ENCODE results near the gene SUSD6.
"Not testable (repeated sequence)": the region's sequence is repeated elsewhere in the genome, so short reads cannot be mapped to it uniquely, and the experiment has no call there.

Gene SUSD6

GRCh38 chr14:69620981-69621380 lies 9.6 kb downstream of the SUSD6 start:
- no peak for DNase-seq (ENCODE audit: low read depth in 2 of 2)

- no peak for DNase-seq (ENCODE audit: low read depth in 2 of 2)
These were observed 12.7 kb downstream of the SUSD6 start for GRCh38 chr14:69624136-69624535.

GRCh38 chr14:69625299-69626131 lies 14.1 kb downstream of the SUSD6 start:
- peak; percentile 66 to 69 for DNase-seq (ENCODE audit: low read depth in 2 of 2)

GRCh38 chr14:69626132-69626500 lies 14.7 kb downstream of the SUSD6 start:
- DNase-seq (ENCODE audit: low read depth in 2 of 2), result no peak

- DNase-seq (ENCODE audit: low read depth in 2 of 2), result no peak
These were observed 18.1 kb downstream of the SUSD6 start for GRCh38 chr14:69629225-69630127.

GRCh38 chr14:69630360-69630759 lies 19.0 kb downstream of the SUSD6 start:
- DNase-seq (ENCODE audit: low read depth in 2 of 2), result no peak

GRCh38 chr14:69631509-69631908 lies 20.1 kb downstream of the SUSD6 start:
- DNase-seq (ENCODE audit: low read depth in 2 of 2), result no peak

GRCh38 chr14:69632164-69632563 lies 20.8 kb downstream of the SUSD6 start:
- DNase-seq (ENCODE audit: low read depth in 2 of 2), result no peak

GRCh38 chr14:69632593-69633151 lies 21.3 kb downstream of the SUSD6 start:
- no peak for DNase-seq (ENCODE audit: low read depth in 2 of 2)

GRCh38 chr14:69633238-69633637 lies 21.8 kb downstream of the SUSD6 start:
- DNase-seq (ENCODE audit: low read depth in 2 of 2), result no peak

- no peak for DNase-seq (ENCODE audit: low read depth in 2 of 2)
These were observed 24.7 kb downstream of the SUSD6 start for GRCh38 chr14:69635981-69636639.

GRCh38 chr14:69636718-69637480 lies 25.5 kb downstream of the SUSD6 start:
- no peak for DNase-seq (ENCODE audit: low read depth in 2 of 2)

- DNase-seq (ENCODE audit: low read depth in 2 of 2), result no peak
These were observed 26.2 kb downstream of the SUSD6 start for GRCh38 chr14:69637503-69638031.

- DNase-seq (ENCODE audit: low read depth in 2 of 2), result no peak
These were observed 29.5 kb downstream of the SUSD6 start for GRCh38 chr14:69640931-69641330.

GRCh38 chr14:69642212-69642793 lies 30.9 kb downstream of the SUSD6 start:
- not testable (repeated sequence) for DNase-seq (ENCODE audit: low read depth in 2 of 2)

GRCh38 chr14:69643430-69644200 lies 32.2 kb downstream of the SUSD6 start:
- DNase-seq (ENCODE audit: low read depth in 2 of 2), result peak in 1 of 2 donors; percentile 51

- no peak for DNase-seq (ENCODE audit: low read depth in 2 of 2)
These were observed 33.4 kb downstream of the SUSD6 start for GRCh38 chr14:69644814-69645213.

- no peak for DNase-seq (ENCODE audit: low read depth in 2 of 2)
These were observed 35.8 kb downstream of the SUSD6 start for GRCh38 chr14:69647213-69647612.

- DNase-seq (ENCODE audit: low read depth in 2 of 2), result not testable (repeated sequence)
These were observed 36.2 kb downstream of the SUSD6 start for GRCh38 chr14:69647642-69648041.
